Esophagus squamous epithelium (tissue), 4 donors: ENCODE measurements around the gene SAE1.

Experiments
- POLR2A ChIP-seq, 4 donors: fragments of 450-650 bp; IDR thresholded peaks; one replicate each; pipeline ENCODE4 v1.6.1; 2017; ENCODE audit warnings: antibody characterized with exemption in 4 of 4, mild to moderate bottlenecking in 4 of 4, moderate library complexity in 3 of 4
- TF ChIP-seq, protein P1 (sequence below), 6 experiments: fragments of 450-650 bp in 4 of 6; fragments of 200-600 bp in 2 of 6; sonication (generic) in 2 of 6; IDR thresholded peaks; one replicate each; pipeline ENCODE4 v1.5.1; 2016 to 2019; ENCODE audit warnings: antibody characterized with exemption in 6 of 6, mild to moderate bottlenecking in 4 of 6, moderate library complexity in 4 of 6

DNA sequence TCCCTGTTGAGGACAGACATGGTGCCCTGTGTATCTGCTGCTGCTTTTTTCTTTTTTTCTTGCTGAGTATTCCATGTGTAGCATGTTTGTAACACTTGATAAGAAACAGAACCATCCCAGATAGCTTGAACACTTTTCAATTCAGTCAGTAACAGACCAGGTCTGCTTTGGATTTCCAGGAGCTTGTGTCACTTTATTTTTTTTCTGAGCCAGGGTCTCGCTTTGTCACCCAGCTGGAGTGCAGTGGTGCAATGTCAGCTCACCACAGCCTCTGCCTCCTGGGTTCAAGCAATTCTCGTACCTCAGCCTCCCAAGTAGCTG is 56.7 kb downstream of the SAE1 start:
- TF ChIP-seq, protein P1, sequence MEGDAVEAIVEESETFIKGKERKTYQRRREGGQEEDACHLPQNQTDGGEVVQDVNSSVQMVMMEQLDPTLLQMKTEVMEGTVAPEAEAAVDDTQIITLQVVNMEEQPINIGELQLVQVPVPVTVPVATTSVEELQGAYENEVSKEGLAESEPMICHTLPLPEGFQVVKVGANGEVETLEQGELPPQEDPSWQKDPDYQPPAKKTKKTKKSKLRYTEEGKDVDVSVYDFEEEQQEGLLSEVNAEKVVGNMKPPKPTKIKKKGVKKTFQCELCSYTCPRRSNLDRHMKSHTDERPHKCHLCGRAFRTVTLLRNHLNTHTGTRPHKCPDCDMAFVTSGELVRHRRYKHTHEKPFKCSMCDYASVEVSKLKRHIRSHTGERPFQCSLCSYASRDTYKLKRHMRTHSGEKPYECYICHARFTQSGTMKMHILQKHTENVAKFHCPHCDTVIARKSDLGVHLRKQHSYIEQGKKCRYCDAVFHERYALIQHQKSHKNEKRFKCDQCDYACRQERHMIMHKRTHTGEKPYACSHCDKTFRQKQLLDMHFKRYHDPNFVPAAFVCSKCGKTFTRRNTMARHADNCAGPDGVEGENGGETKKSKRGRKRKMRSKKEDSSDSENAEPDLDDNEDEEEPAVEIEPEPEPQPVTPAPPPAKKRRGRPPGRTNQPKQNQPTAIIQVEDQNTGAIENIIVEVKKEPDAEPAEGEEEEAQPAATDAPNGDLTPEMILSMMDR (IDR thresholded peaks at IDR 0.05): no peak
- TF ChIP-seq POLR2A (IDR thresholded peaks at IDR 0.05): no peak
